WI38 (cell line): ENCODE measurements around the gene BANF2.

ENCODE experiments used
- H3K4me3 ChIP-seq: 2 replicates; pipeline ENCODE4 v1.5.1; 2011; ENCODE audit warnings: low read depth, mild to moderate bottlenecking, control low read depth, low read length
- CTCF ChIP-seq: IDR thresholded peaks from 2 replicates; pipeline ENCODE4 v1.5.1; 2012; ENCODE audit warnings: low read depth, mild to moderate bottlenecking, control low read depth, low read length

BANF2 gene

GRCh38 chr20:17665756-17666155 lies 34.0 kb upstream of the BANF2 start:
- no peak for TF ChIP-seq CTCF
- no peak overlapping the region for H3K4me3 ChIP-seq

GRCh38 chr20:17666481-17666880 lies 33.3 kb upstream of the BANF2 start:
- no peak overlapping the region for H3K4me3 ChIP-seq
- no peak for TF ChIP-seq CTCF

GRCh38 chr20:17667445-17667844 lies 32.3 kb upstream of the BANF2 start:
- TF ChIP-seq CTCF: no peak
- H3K4me3 ChIP-seq: no peak overlapping the region

- TF ChIP-seq CTCF: no peak
- H3K4me3 ChIP-seq: no peak overlapping the region
Measured at GRCh38 chr20:17668432-17668831, 31.3 kb upstream of the BANF2 start.

- H3K4me3 ChIP-seq: no peak overlapping the region
- TF ChIP-seq CTCF: no peak
Measured at GRCh38 chr20:17669306-17669931, 30.3 kb upstream of the BANF2 start.

GRCh38 chr20:17671011-17671410 lies 28.8 kb upstream of the BANF2 start:
- no peak for TF ChIP-seq CTCF

GRCh38 chr20:17671565-17671964 lies 28.2 kb upstream of the BANF2 start:
- H3K4me3 ChIP-seq: no peak overlapping the region
- no peak for TF ChIP-seq CTCF

More at GRCh38 chr20:17671011-17671410, 28.8 kb upstream of the BANF2 start:
- no peak overlapping the region for H3K4me3 ChIP-seq
